B cell (primary cell): ENCODE data around the gene SLC2A1.

Source experiments
- EZH2 ChIP-seq: IDR thresholded peaks from 2 replicates; pipeline ENCODE4 v1.6.1; 2012; ENCODE audit warnings: borderline replicate concordance, low read depth, mild to moderate bottlenecking, moderate library complexity, low read length; ENCODE audit not compliant: insufficient read depth, poor library complexity, severe bottlenecking
- TF ChIP-seq, protein P1 (sequence below): fragments of 200-600 bp; IDR thresholded peaks from one replicate; pipeline ENCODE4 v1.8.0; 2022; ENCODE audit warnings: antibody characterized with exemption, mild to moderate bottlenecking

DNA sequence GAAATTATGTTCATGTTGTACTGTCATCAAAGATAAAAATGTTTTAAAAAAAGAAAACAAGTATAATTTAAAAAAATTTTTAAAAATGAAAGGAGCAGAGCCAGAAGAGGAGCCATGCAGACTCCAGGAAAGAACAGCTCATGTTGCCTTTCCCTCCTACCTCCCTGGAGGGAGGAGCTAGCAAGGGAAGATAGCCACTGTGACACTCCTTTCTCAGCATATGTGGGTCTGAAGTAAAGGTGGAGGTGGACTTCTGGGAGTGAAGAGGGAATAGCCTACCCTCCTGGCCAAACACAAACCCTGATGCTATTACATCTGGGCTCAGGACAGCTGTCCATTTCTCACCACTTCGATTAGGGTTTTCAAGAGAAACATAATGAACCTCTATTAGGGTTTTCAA is 54.2 kb downstream of the SLC2A1 start:
- TF ChIP-seq, protein P1, sequence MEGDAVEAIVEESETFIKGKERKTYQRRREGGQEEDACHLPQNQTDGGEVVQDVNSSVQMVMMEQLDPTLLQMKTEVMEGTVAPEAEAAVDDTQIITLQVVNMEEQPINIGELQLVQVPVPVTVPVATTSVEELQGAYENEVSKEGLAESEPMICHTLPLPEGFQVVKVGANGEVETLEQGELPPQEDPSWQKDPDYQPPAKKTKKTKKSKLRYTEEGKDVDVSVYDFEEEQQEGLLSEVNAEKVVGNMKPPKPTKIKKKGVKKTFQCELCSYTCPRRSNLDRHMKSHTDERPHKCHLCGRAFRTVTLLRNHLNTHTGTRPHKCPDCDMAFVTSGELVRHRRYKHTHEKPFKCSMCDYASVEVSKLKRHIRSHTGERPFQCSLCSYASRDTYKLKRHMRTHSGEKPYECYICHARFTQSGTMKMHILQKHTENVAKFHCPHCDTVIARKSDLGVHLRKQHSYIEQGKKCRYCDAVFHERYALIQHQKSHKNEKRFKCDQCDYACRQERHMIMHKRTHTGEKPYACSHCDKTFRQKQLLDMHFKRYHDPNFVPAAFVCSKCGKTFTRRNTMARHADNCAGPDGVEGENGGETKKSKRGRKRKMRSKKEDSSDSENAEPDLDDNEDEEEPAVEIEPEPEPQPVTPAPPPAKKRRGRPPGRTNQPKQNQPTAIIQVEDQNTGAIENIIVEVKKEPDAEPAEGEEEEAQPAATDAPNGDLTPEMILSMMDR: no peak
- no peak for TF ChIP-seq EZH2
